Measurements from ENCODE around the gene PRSS50.

The PRSS50 gene

GRCh38 chr3:46712191-46713049 lies 5.2 kb downstream of the PRSS50 start:
- TF ChIP-seq CTCF (IDR thresholded peaks at IDR 0.05; ENCODE audit: control extremely low read depth, extremely low read depth, low read depth, missing control alignments) = no peak
- POLR2A ChIA-PET = no interaction called here
- CTCF ChIA-PET = no interaction called here
- DNase-seq (ENCODE audit: extremely low spot score) = no peak

- ChIA-PET POLR2A (no interaction called here), CTCF (no interaction called here)
- TF ChIP-seq CTCF (IDR thresholded peaks at IDR 0.05; ENCODE audit: control extremely low read depth, extremely low read depth, low read depth, missing control alignments) = no peak
- DNase-seq (ENCODE audit: extremely low spot score) = no peak
Measured at GRCh38 chr3:46711760-46712159, 5.9 kb downstream of the PRSS50 start.

DNA sequence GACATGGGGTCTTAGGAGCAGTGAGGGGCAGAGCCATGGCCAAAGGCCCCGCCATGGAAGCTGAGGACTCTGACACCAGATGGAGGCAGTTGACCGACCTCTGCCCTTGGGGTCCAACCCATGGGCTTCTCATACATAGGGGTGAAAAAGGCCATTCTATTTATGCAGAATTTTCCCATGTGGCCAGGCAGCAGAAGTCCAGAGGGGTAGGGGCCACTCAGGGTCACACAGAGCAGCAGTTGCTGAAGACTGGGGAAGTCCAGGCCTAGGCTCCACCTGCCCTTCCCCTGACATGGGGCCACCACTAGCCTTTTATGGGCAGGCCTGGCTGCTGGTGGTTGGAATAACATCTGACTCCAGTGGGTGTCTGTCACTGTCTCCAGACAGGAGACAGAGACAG lies 6.4 kb downstream of the PRSS50 start:
- no peak for DNase-seq (ENCODE audit: extremely low spot score)
- TF ChIP-seq CTCF (IDR thresholded peaks at IDR 0.05; ENCODE audit: control extremely low read depth, extremely low read depth, low read depth, missing control alignments) = no peak
- POLR2A ChIA-PET = no interaction called here
- CTCF ChIA-PET = no interaction called here

DNA sequence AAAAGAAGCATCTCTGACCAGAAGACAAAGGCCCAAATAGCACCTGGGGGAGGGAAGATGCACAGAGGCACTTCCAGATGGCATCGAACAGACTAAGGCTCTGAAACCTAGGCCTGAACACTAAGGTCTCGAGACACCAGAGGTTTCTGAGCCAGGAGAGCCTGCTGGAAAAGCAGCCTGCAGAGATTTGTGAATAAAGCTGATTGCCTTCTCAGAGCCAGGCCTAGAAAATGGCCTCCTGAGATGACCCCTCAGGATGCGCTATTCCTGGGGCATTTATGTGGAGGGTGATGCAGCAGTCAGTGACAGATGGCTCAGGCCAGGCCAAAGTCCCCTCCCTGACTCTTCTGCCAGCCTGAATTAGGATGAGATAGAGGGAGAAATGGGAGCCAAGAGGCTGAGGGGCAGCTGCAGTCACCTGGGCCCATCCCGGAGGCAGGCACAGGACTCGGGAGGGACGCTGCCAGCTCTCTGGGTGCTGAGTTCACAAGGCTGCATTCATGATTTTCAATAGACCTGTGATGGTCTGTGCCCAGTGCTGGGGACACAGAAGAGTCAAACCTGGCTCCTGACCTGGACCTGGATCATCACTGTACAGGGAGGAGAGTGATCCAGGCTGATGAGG lies 6.9 kb downstream of the PRSS50 start:
- ChIA-PET CTCF (interaction anchor here (1.1 to 6.0 kb wide), 3 partner anchors 15 to 184 kb away, joined by 3 to 37 read pairs (median 3); partner anchors contain the start of gene ALS2CL), POLR2A (no interaction called here)
- TF ChIP-seq CTCF (IDR thresholded peaks at IDR 0.05; ENCODE audit: control extremely low read depth, extremely low read depth, low read depth, missing control alignments) = no peak
- no peak for DNase-seq (ENCODE audit: extremely low spot score)

GRCh38 chr3:46710229-46710628 lies 7.4 kb downstream of the PRSS50 start:
- ChIA-PET CTCF (interaction anchor here (1.1 to 6.0 kb wide), 3 partner anchors 16 to 185 kb away, joined by 3 to 37 read pairs (median 3); partner anchors contain the start of gene ALS2CL), POLR2A (no interaction called here)
- no peak for TF ChIP-seq CTCF (IDR thresholded peaks at IDR 0.05; ENCODE audit: control extremely low read depth, extremely low read depth, low read depth, missing control alignments)
- no peak for DNase-seq (ENCODE audit: extremely low spot score)

DNA sequence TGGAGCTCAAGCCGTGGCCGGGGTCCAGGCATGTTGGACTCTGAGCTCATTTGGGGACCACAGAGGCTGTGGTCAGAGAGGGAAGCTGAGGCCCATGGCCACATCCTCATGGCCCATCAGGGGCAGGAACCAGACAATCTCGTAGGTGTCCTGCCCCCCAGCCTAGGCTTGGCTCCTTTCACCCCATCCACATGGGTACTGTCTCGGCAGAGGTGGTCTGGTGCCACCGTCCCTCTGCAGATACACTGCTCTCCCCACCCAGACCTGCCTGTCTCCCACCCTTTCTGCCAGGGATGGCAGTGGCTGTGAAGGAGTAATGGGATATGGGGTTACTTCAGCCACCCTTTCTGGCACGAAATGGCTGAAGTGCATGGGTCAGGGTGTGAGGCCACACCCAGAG lies 7.9 kb downstream of the PRSS50 start:
- CTCF ChIA-PET = interaction anchor here (1.5 to 6.0 kb wide), 3 partner anchors 10 to 185 kb away, joined by 3 to 37 read pairs (median 12); partner anchors contain the start of gene ALS2CL
- DNase-seq (ENCODE audit: extremely low spot score) = no peak
- POLR2A ChIA-PET = no interaction called here
- no peak for TF ChIP-seq CTCF (IDR thresholded peaks at IDR 0.05; ENCODE audit: control extremely low read depth, extremely low read depth, low read depth, missing control alignments)

Measured in GM10248 (cell line).